AG09309 (cell line): ENCODE results near the gene POLE.

Experiments
- DNase-seq: peaks from one replicate; pipeline ENCODE4 v3.0.0-alpha.2; 2010; ENCODE audit warnings: low read depth
- H3K4me3 ChIP-seq: 2 replicates; pipeline ENCODE4 v1.5.1; 2011; ENCODE audit warnings: mild to moderate bottlenecking, low read depth, low read length, moderate library complexity; ENCODE audit not compliant: control insufficient read depth
- CTCF ChIP-seq: IDR thresholded peaks from 2 replicates; pipeline ENCODE4 v1.5.1; 2011; ENCODE audit warnings: mild to moderate bottlenecking, low read depth, low read length, inconsistent platforms; ENCODE audit not compliant: insufficient read depth, control insufficient read depth; ENCODE audit errors: missing control alignments

The POLE gene

GRCh38 chr12:132686825-132687210, 324 bp downstream of the POLE start:
- H3K4me3 ChIP-seq: peak overlapping the region; percentile 48
- no peak for DNase-seq
- TF ChIP-seq CTCF: no peak

- DNase-seq: no peak
- TF ChIP-seq CTCF: no peak
- H3K4me3 ChIP-seq: no peak overlapping the region
Observed at GRCh38 chr12:132685400-132685799, 1.7 kb downstream of the POLE start.

- no peak overlapping the region for H3K4me3 ChIP-seq
- no peak for TF ChIP-seq CTCF
- no peak for DNase-seq
Observed at GRCh38 chr12:132677492-132677891, 9.7 kb downstream of the POLE start.

- H3K4me3 ChIP-seq: no peak overlapping the region
- TF ChIP-seq CTCF: no peak
- no peak for DNase-seq
Observed at GRCh38 chr12:132675757-132676432, 11.2 kb downstream of the POLE start.

GRCh38 chr12:132674561-132674960, 12.6 kb downstream of the POLE start:
- no peak overlapping the region for H3K4me3 ChIP-seq
- no peak for DNase-seq
- no peak for TF ChIP-seq CTCF

GRCh38 chr12:132673288-132674179, 13.6 kb downstream of the POLE start:
- TF ChIP-seq CTCF: no peak
- no peak overlapping the region for H3K4me3 ChIP-seq
- no peak for DNase-seq
